CD14-positive monocyte (primary cell): ENCODE data around the gene MAPK12. TPM values are rescaled to one million over a fixed set of nuclear protein-coding genes. Genes with fewer than 3 reads are reported as not detected.

Experiments
- DNase-seq, 3 donors: peaks; one replicate each; pipeline ENCODE4 v3.0.0-alpha.2; 2011 to 2022
- H2AFZ ChIP-seq: 2 replicates; pipeline ENCODE4 v1.6.0; 2012; ENCODE audit warnings: mild to moderate bottlenecking, low read depth, low read length, inconsistent platforms; ENCODE audit not compliant: insufficient read depth, poor library complexity, severe bottlenecking
- H3K27ac ChIP-seq, 2 donors: 1 replicate in 1 of 2; 2 replicates in 1 of 2; pipeline ENCODE4 v1.5.1; 2012 to 2013; ENCODE audit warnings: low read length in 2 of 2, control low read depth in 1 of 2, inconsistent platforms in 1 of 2, low read depth in 1 of 2, mild to moderate bottlenecking in 1 of 2
- H3K27me3 ChIP-seq, 2 donors: one replicate each; pipeline versions ENCODE4 v1.6.0 to v1.6.1; 2011 to 2013; ENCODE audit warnings: low read length in 2 of 2; ENCODE audit not compliant: control insufficient read depth in 2 of 2, insufficient read depth in 2 of 2
- H3K36me3 ChIP-seq, 2 donors: replicated peaks in 1 of 2; 1 replicate in 1 of 2; 2 replicates in 1 of 2; pipeline versions ENCODE4 v1.5.1 to v1.6.1; 2012 to 2013; ENCODE audit warnings: low read length in 2 of 2, control low read depth in 1 of 2, inconsistent platforms in 1 of 2, mild to moderate bottlenecking in 1 of 2; ENCODE audit not compliant: insufficient read depth in 2 of 2, control insufficient read depth in 1 of 2
- H3K4me1 ChIP-seq, 2 donors: 1 replicate in 1 of 2; 2 replicates in 1 of 2; pipeline versions ENCODE4 v1.5.1 to v1.6.1; 2012 to 2013; ENCODE audit warnings: low read length in 2 of 2, control low read depth in 1 of 2, inconsistent platforms in 1 of 2, mild to moderate bottlenecking in 1 of 2, moderate library complexity in 1 of 2; ENCODE audit not compliant: insufficient read depth in 2 of 2, control insufficient read depth in 1 of 2
- H3K4me2 ChIP-seq: replicated peaks from 2 replicates; pipeline ENCODE3; 2012; ENCODE audit warnings: low read length, moderate library complexity, mild to moderate bottlenecking; ENCODE audit not compliant: poor library complexity, severe bottlenecking; ENCODE audit errors: extremely low read depth
- H3K4me3 ChIP-seq, 3 experiments: fragments of 200-600 bp in 1 of 3; sonication (generic) in 1 of 3; replicated peaks in 1 of 3; 1 replicate in 2 of 3; 2 replicates in 1 of 3; pipeline ENCODE4 v1.5.1; 2011 to 2013; ENCODE audit warnings: low read length in 3 of 3, mild to moderate bottlenecking in 3 of 3, control low read depth in 2 of 3, low read depth in 2 of 3, inconsistent platforms in 1 of 3, moderate library complexity in 1 of 3
- H3K79me2 ChIP-seq: 2 replicates; pipeline ENCODE4 v1.6.0; 2012; ENCODE audit warnings: mild to moderate bottlenecking, control low read depth, inconsistent platforms, low read length, moderate library complexity; ENCODE audit not compliant: insufficient read depth
- H3K9ac ChIP-seq: 2 replicates; pipeline ENCODE4 v1.6.0; 2017; ENCODE audit warnings: low read length, mild to moderate bottlenecking; ENCODE audit not compliant: insufficient read depth, poor library complexity, severe bottlenecking
- H3K9me3 ChIP-seq, 2 donors: replicated peaks in 1 of 2; 1 replicate in 1 of 2; 2 replicates in 1 of 2; pipeline versions ENCODE4 v1.5.1 to v1.6.1; 2012 to 2013; ENCODE audit warnings: low read length in 2 of 2, control low read depth in 1 of 2; ENCODE audit not compliant: control insufficient read depth in 1 of 2, insufficient read depth in 1 of 2
- H4K20me1 ChIP-seq: 2 replicates; pipeline ENCODE4 v1.6.0; 2012; ENCODE audit warnings: mild to moderate bottlenecking, low read length, control low read depth, moderate library complexity; ENCODE audit not compliant: insufficient read depth
- H3K27ac Mint-ChIP-seq, 7 donors: one replicate each; pipeline ENCODE4 v1.8.0; 2020; ENCODE audit warnings: mild to moderate bottlenecking in 7 of 7, mixed read lengths in 7 of 7, moderate library complexity in 6 of 7, inconsistent platforms in 2 of 7
- H3K27me3 Mint-ChIP-seq, 3 donors: one replicate each; pipeline ENCODE4 v1.8.0; 2021 to 2022; ENCODE audit warnings: low read depth in 3 of 3, mild to moderate bottlenecking in 3 of 3, mixed read lengths in 3 of 3, moderate library complexity in 3 of 3, inconsistent platforms in 1 of 3
- H3K36me3 Mint-ChIP-seq, 2 donors: one replicate each; pipeline ENCODE4 v1.8.0; 2020; ENCODE audit warnings: mixed read lengths in 2 of 2, inconsistent platforms in 1 of 2, mild to moderate bottlenecking in 1 of 2
- H3K4me1 Mint-ChIP-seq: one replicate; pipeline ENCODE4 v1.8.0; 2020; ENCODE audit warnings: mild to moderate bottlenecking, mixed read lengths
- H3K4me3 Mint-ChIP-seq, 2 donors: one replicate each; pipeline ENCODE4 v1.8.0; 2020; ENCODE audit warnings: mild to moderate bottlenecking in 2 of 2, mixed read lengths in 2 of 2, moderate library complexity in 1 of 2
- H3K9me3 Mint-ChIP-seq, 7 donors: one replicate each; pipeline ENCODE4 v1.8.0; 2020 to 2022; ENCODE audit warnings: mixed read lengths in 7 of 7, mild to moderate bottlenecking in 6 of 7, moderate library complexity in 6 of 7, inconsistent platforms in 2 of 7
- WGBS: methylation state at CpG from one replicate; pipeline ENCODE4 v1.1.5; 2013; ENCODE audit warnings: missing lambda C conversion rate; ENCODE audit not compliant: insufficient coverage; 5-methylcytosine and 5-hydroxymethylcytosine counted together
- intact Hi-C, 2 donors: fragments of 100-400 bp; cut with micrococcal nuclease; formaldehyde crosslinking; loops; one replicate each; pipeline versions ENCODE4 v1.15.0 to v1.15.1; 2023
- polyA plus RNA-seq, 3 donors: library from polyadenylated mRNA; depleted of rRNA in 1 of 3; unstranded in 2 of 3; stranded (reverse) in 1 of 3; fragments of 300-500 nt in 2 of 3; fragments of >200 nt in 1 of 3; fragmentation: Illumina TruSeq in 2 of 3; gene quantifications; 1 replicate in 2 of 3; 2 replicates in 1 of 3; pipeline ENCODE4 v1.2.3, GENCODE V29; 2012 to 2021
- TF ChIP-seq, protein P1 (sequence below): fragments of 200-600 bp; IDR thresholded peaks from one replicate; pipeline ENCODE4 v1.8.0; 2022; ENCODE audit warnings: antibody characterized with exemption, mild to moderate bottlenecking

MAPK12 gene
- polyA plus RNA-seq, 3 donors: 0.06 to 3.2 (median 0.13) TPM

DNA sequence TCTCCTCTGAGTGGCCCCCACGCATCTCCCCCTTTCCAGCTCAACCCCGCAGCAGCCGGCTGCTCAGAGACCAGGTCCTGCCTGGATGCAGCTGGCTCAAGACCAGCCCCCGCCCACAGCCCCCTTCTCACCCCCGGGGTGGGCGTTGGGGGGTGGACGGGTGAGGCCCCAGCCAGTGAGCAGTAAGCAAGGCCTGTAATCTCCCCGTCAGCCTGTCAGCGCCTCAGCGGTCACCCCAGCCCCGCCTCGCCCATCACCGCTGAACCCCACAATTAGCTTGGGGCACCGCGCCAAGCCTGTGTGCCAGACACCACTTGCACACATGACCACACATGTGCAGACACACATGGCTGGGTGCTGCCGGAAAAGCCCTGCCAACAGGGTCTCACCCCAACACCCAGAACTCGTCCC, 40.1 kb upstream of the MAPK12 start:
- H3K27ac Mint-ChIP-seq: peak overlapping the region; percentile 99 to 100 (median 100)
- Histone ChIP-seq H3K36me3 (peaks cover 7 to 16% of the 10 kb centered on the region in 2 donors), H3K4me2 (peak overlapping the region; percentile 93), H3K4me1 (peaks cover 68 to 88% of the 10 kb centered on the region in 2 donors), H3K4me3 (peak overlapping the region; percentile 4 to 100 (median 43)), H4K20me1 (peaks cover 92% of the 10 kb centered on the region), H3K79me2 (peaks cover 98% of the 10 kb centered on the region), H2AFZ (no peak overlapping the region), H3K27ac (peak overlapping the region; percentile 97 to 100), H3K9ac (peak overlapping the region; percentile 94), H3K27me3 (no peaks in the 10 kb centered on the region), H3K9me3 (no peaks in the 10 kb centered on the region)
- H3K36me3 Mint-ChIP-seq: peaks cover 8 to 33% of the 10 kb centered on the region in 2 donors
- intact Hi-C loops: loop anchor here (1.0 to 10.0 kb wide), 3 partner anchors 9 to 337 kb away; partner anchors contain the start of genes PIM3 (in 1 of the 2) and TYMP (in 1 of the 2)
- H3K27me3 Mint-ChIP-seq: peaks cover 0 to 1% (median 0%) of the 10 kb centered on the region in 3 donors
- TF ChIP-seq, protein P1, sequence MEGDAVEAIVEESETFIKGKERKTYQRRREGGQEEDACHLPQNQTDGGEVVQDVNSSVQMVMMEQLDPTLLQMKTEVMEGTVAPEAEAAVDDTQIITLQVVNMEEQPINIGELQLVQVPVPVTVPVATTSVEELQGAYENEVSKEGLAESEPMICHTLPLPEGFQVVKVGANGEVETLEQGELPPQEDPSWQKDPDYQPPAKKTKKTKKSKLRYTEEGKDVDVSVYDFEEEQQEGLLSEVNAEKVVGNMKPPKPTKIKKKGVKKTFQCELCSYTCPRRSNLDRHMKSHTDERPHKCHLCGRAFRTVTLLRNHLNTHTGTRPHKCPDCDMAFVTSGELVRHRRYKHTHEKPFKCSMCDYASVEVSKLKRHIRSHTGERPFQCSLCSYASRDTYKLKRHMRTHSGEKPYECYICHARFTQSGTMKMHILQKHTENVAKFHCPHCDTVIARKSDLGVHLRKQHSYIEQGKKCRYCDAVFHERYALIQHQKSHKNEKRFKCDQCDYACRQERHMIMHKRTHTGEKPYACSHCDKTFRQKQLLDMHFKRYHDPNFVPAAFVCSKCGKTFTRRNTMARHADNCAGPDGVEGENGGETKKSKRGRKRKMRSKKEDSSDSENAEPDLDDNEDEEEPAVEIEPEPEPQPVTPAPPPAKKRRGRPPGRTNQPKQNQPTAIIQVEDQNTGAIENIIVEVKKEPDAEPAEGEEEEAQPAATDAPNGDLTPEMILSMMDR: no peak
- H3K4me3 Mint-ChIP-seq: peak overlapping the region; percentile 96
- H3K9me3 Mint-ChIP-seq: peaks cover 0 to 2% (median 0%) of the 10 kb centered on the region in 7 donors
- WGBS: 58% methylated on average over 13 of the region's 17 CpGs
- DNase-seq: no peak
- H3K4me1 Mint-ChIP-seq: peaks cover 62% of the 10 kb centered on the region

DNA sequence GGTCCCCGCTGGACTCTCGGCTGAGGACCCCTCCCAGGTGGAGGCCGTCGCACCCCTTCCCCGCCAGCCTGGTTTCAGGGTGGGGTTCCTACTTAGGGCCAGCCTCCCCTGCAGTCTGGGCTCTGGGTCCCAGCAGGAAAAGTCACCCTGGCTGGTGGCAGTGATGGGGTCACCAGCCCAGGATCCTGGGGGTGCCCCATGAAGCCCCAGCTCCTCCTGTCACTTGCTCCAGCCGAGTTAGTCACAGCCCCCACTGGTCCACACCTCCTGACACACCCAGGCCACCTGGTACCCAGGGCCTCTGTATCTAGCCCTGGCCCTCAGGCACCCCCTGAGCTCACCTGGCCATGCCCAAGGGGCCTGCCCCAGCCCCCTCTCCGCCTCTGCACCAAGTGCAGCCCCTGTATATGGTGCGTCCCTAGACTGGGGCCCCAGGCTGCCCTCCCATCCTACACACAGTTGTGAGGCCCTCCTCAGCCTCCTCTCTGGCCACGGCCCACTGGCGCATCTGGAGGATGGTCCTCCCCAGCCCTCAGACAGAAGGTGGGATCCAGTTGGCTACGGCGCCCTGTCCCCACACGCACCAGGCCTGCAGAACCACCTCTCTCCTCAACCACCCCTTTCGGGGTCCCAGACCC, 39.3 kb upstream of the MAPK12 start:
- TF ChIP-seq, protein P1: no peak
- peaks cover 92% of the 10 kb centered on the region for H4K20me1 ChIP-seq
- H3K36me3 ChIP-seq: peaks cover 7 to 16% of the 10 kb centered on the region in 2 donors
- WGBS: 89% methylated on average over 14 of the region's 14 CpGs
- no peaks in the 10 kb centered on the region for H3K9me3 ChIP-seq
- H3K4me3 ChIP-seq: peak overlapping the region; percentile 18 to 100 (median 43)
- Mint-ChIP-seq H3K9me3 (peaks cover 0 to 2% (median 0%) of the 10 kb centered on the region in 7 donors), H3K4me1 (peaks cover 64% of the 10 kb centered on the region), H3K27me3 (peaks cover 0 to 1% (median 0%) of the 10 kb centered on the region in 3 donors), H3K27ac (peak overlapping the region in 4 of 7 donors; percentile 41 to 100 (median 84)), H3K4me3 (peak overlapping the region; percentile 96), H3K36me3 (peaks cover 8 to 33% of the 10 kb centered on the region in 2 donors)
- H2AFZ ChIP-seq: no peak overlapping the region
- peak overlapping the region; percentile 94 for H3K9ac ChIP-seq
- H3K27me3 ChIP-seq: no peaks in the 10 kb centered on the region
- peaks cover 67 to 91% of the 10 kb centered on the region in 2 donors for H3K4me1 ChIP-seq
- no peak for DNase-seq
- peak overlapping the region in 1 of 2 donors; percentile 100 for H3K27ac ChIP-seq
- intact Hi-C loops: loop anchor here (1.0 to 10.0 kb wide), 3 partner anchors 8 to 336 kb away; partner anchors contain the start of genes PIM3 (in 1 of the 2) and TYMP (in 1 of the 2)
- peaks cover 98% of the 10 kb centered on the region for H3K79me2 ChIP-seq
- H3K4me2 ChIP-seq: peak overlapping the region; percentile 93
